Measurements from ENCODE around the gene STAM2.

The STAM2 gene

GRCh38 chr2:152175368-152176112 lies at the start of gene STAM2:
Gene STAM2, minus strand, starts transcription at chr2:152175763. Its CDS starts 121 bp downstream, at chr2:152175642.
- peak within 1 kb of the TSS; percentile 96 for H3K4me3 ChIP-seq (ENCODE audit: low read length)
- no peaks in the 10 kb centered on the region for H3K9me3 ChIP-seq (replicated peaks; ENCODE audit: insufficient read depth, low read length)
- peak within 1 kb of the TSS; percentile 98 for H3K9ac ChIP-seq (ENCODE audit: low read length)
- H3K27me3 ChIP-seq (replicated peaks; ENCODE audit: insufficient read depth, low read length) = no peaks in the 10 kb centered on the region
- peak within 1 kb of the TSS; percentile 93 for H2AFZ ChIP-seq (ENCODE audit: low read length)
- DNase-seq = peak; percentile 92
- TF ChIP-seq EZH2phosphoT487 (IDR thresholded peaks at IDR 0.05; ENCODE audit: low read length) (no peak), EZH2 (optimal IDR thresholded peaks at IDR 0.05; ENCODE audit: low read depth, low read length) (no peak)
- TF ChIP-seq, protein P1, sequence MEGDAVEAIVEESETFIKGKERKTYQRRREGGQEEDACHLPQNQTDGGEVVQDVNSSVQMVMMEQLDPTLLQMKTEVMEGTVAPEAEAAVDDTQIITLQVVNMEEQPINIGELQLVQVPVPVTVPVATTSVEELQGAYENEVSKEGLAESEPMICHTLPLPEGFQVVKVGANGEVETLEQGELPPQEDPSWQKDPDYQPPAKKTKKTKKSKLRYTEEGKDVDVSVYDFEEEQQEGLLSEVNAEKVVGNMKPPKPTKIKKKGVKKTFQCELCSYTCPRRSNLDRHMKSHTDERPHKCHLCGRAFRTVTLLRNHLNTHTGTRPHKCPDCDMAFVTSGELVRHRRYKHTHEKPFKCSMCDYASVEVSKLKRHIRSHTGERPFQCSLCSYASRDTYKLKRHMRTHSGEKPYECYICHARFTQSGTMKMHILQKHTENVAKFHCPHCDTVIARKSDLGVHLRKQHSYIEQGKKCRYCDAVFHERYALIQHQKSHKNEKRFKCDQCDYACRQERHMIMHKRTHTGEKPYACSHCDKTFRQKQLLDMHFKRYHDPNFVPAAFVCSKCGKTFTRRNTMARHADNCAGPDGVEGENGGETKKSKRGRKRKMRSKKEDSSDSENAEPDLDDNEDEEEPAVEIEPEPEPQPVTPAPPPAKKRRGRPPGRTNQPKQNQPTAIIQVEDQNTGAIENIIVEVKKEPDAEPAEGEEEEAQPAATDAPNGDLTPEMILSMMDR (IDR thresholded peaks at IDR 0.05; ENCODE audit: low read length) = peak; percentile 89
- no peaks in the 10 kb centered on the region for H4K20me1 ChIP-seq (ENCODE audit: insufficient read depth, low read length)
- no peaks in the 10 kb centered on the region for H3K36me3 ChIP-seq (replicated peaks; ENCODE audit: insufficient read depth, low read length)
- H3K27ac ChIP-seq (ENCODE audit: low read length) = peak within 1 kb of the TSS; percentile 95
- peaks cover 41% of the 10 kb centered on the region for H3K79me2 ChIP-seq (ENCODE audit: low read length)
- no peaks in the 10 kb centered on the region for H3K9me2 ChIP-seq (replicated peaks; ENCODE audit: insufficient read depth, low read length)
- 0 out of 2 replicates have a peak, but pooled peaks cover 4% of the 10 kb centered on the region for H3K4me1 ChIP-seq (ENCODE audit: low read length)
- H3K4me2 ChIP-seq (ENCODE audit: low read depth, low read length) = peak within 1 kb of the TSS; percentile 78
- H3F3A ChIP-seq (ENCODE audit: insufficient read depth, low read length) = peaks cover 9% of the 10 kb centered on the region

DNA sequence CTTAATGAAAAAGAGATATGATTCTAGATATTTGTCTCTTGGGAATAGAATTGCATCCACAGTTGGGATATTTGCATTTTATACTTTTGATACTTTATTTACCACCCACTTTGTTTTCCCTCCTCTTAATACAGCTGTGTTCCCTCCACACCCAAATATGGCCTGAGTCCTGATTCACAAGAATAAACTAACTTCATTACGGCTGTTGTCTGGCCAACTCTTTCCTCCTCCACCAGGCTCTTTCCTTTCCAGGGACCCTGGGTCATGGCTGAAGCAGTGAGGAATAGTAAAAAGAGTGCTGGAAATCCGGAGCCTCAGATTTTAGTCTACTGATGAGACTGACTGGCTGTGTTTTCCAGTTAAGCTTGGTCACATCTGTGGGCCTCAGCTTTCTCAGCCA lies 48.4 kb upstream of the STAM2 start:
- no peak overlapping the region for H3K4me3 ChIP-seq (ENCODE audit: low read length)
- H2AFZ ChIP-seq (ENCODE audit: low read length) = no peak overlapping the region
- H3K4me2 ChIP-seq (ENCODE audit: low read depth, low read length) = no peak overlapping the region
- TF ChIP-seq EZH2phosphoT487 (IDR thresholded peaks at IDR 0.05; ENCODE audit: low read length) (no peak), EZH2 (optimal IDR thresholded peaks at IDR 0.05; ENCODE audit: low read depth, low read length) (no peak)
- TF ChIP-seq, protein P1 (IDR thresholded peaks at IDR 0.05; ENCODE audit: low read length) = no peak
- H3K4me1 ChIP-seq (ENCODE audit: low read length) = no peaks in the 10 kb centered on the region
- no peaks in the 10 kb centered on the region for H3K27me3 ChIP-seq (replicated peaks; ENCODE audit: insufficient read depth, low read length)
- no peak for DNase-seq
- H3K9me2 ChIP-seq (replicated peaks; ENCODE audit: insufficient read depth, low read length) = no peaks in the 10 kb centered on the region
- H3F3A ChIP-seq (ENCODE audit: insufficient read depth, low read length) = no peaks in the 10 kb centered on the region
- no peaks in the 10 kb centered on the region for H3K79me2 ChIP-seq (ENCODE audit: low read length)
- H3K9ac ChIP-seq (ENCODE audit: low read length) = no peak overlapping the region
- no peaks in the 10 kb centered on the region for H4K20me1 ChIP-seq (ENCODE audit: insufficient read depth, low read length)
- no peak overlapping the region for H3K27ac ChIP-seq (ENCODE audit: low read length)
- no peaks in the 10 kb centered on the region for H3K9me3 ChIP-seq (replicated peaks; ENCODE audit: insufficient read depth, low read length)
- H3K36me3 ChIP-seq (replicated peaks; ENCODE audit: insufficient read depth, low read length) = no peaks in the 10 kb centered on the region

GRCh38 chr2:152222975-152223637 lies 47.5 kb upstream of the STAM2 start:
- no peaks in the 10 kb centered on the region for H3K79me2 ChIP-seq (ENCODE audit: low read length)
- no peak overlapping the region for H3K4me2 ChIP-seq (ENCODE audit: low read depth, low read length)
- no peaks in the 10 kb centered on the region for H3K4me1 ChIP-seq (ENCODE audit: low read length)
- no peak overlapping the region for H3K4me3 ChIP-seq (ENCODE audit: low read length)
- no peaks in the 10 kb centered on the region for H3K9me3 ChIP-seq (replicated peaks; ENCODE audit: insufficient read depth, low read length)
- no peaks in the 10 kb centered on the region for H3K9me2 ChIP-seq (replicated peaks; ENCODE audit: insufficient read depth, low read length)
- DNase-seq = no peak
- no peak overlapping the region for H2AFZ ChIP-seq (ENCODE audit: low read length)
- no peaks in the 10 kb centered on the region for H3K27me3 ChIP-seq (replicated peaks; ENCODE audit: insufficient read depth, low read length)
- H3K9ac ChIP-seq (ENCODE audit: low read length) = no peak overlapping the region
- no peaks in the 10 kb centered on the region for H3F3A ChIP-seq (ENCODE audit: insufficient read depth, low read length)
- TF ChIP-seq, protein P1 (IDR thresholded peaks at IDR 0.05; ENCODE audit: low read length) = no peak
- TF ChIP-seq EZH2 (optimal IDR thresholded peaks at IDR 0.05; ENCODE audit: low read depth, low read length) = no peak
- H4K20me1 ChIP-seq (ENCODE audit: insufficient read depth, low read length) = no peaks in the 10 kb centered on the region
- H3K27ac ChIP-seq (ENCODE audit: low read length) = no peak overlapping the region
- H3K36me3 ChIP-seq (replicated peaks; ENCODE audit: insufficient read depth, low read length) = no peaks in the 10 kb centered on the region
